NCI-H1092 (cell line): ENCODE data around the gene SLC12A6.

ENCODE experiments used
- DNase-seq: peaks from one replicate; lab custom pipeline; 2025; lab: John Stamatoyannopoulos, UW

SLC12A6 gene

DNA sequence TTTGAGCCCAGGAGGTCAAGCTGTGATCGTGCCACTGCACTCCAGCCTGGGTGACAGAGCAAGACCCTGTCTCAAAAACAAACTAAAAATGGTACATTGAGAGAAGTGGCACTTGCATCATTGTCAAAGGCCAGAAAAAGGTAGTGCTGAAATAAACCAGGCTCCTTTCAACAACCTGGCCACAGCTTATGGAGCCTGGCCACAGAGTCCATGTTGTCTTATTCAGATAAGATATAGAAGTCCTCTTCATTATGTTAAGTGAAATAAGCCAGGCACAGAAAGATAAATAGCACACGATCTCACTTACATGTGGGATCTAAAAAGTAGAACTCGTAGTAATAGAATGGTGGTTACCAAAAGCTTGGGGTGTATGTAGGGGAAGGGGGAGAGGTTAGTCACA, 78.0 kb downstream of the SLC12A6 start:
- no peak for DNase-seq

DNA sequence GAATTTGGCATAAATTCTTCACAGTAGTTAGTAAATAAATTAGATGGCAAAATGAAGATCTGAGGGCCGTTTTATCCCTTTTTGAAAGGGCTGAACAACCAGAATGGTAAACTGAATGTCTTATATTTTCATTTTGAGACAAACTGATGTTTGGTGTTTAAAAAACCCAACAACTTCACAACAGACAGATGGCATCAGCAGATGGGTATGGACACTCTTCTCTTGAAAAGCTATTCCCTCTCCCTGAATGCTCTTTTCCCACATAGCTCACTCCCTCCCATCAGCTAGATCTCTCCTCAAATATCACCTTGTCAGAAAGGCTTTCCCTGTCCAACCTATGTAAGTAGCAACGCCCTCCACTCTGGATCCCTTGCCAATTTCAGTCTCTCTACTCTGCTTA, 79.4 kb downstream of the SLC12A6 start:
- no peak for DNase-seq

DNA sequence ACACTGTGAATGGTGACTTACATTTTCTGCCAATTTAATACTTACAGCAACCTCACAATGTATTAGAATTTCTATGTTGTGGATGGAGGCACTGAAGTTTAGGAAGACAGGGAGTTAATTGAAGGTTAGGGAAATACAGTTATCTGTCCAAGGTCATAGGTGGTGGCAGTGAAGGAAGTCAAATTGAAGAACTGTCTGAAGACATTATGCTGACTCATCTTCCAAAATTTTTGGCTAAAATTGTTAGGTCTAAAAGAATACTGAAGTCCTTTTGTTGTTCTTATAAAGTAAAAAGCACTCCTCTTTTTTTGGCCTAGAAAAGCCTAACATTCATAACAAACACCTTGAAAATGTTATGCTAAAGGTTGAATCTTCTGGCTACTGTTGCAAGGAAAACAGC, 85.0 kb downstream of the SLC12A6 start:
- DNase-seq: no peak

GRCh38 chr15:34248190-34248589, 89.4 kb downstream of the SLC12A6 start:
- no peak for DNase-seq

DNA sequence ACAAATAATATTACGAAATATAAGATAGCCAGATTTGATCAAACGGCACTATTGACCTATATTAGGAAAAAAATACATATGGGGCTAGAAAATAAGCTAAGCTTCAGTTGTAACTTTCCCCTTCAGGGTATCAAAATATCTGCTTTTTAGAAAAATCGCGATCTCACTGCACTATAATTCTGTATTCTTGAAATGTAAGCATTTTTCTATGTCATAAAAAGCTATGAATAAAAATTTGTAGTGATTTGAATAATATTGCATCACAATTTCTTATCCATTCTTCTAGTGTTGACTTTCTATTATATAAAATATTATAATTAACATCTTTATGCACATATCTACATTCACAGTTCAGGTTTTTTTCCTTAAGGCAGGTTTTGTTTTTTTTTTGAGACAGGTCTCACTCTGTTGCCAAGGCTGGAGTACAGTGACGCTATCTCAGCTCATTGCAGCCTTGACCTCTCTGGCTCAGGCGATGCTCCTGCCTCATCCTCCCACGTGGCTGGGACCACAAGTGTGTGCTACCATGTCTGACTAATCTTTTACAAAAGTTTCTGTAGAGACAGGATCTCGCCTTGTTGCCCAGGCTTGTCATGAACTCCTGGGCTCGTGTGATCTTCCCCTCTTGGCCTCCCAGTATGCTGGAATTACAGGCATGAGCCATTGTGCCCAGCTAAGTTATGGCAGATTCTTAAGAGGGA, 91.2 kb downstream of the SLC12A6 start:
- DNase-seq: no peak

GRCh38 chr15:34243226-34243625, 94.4 kb downstream of the SLC12A6 start:
- DNase-seq: no peak

GRCh38 chr15:34242331-34242710, 95.3 kb downstream of the SLC12A6 start:
- DNase-seq: no peak

- no peak for DNase-seq
Observed at GRCh38 chr15:34241376-34242330, 95.9 kb downstream of the SLC12A6 start.

DNA sequence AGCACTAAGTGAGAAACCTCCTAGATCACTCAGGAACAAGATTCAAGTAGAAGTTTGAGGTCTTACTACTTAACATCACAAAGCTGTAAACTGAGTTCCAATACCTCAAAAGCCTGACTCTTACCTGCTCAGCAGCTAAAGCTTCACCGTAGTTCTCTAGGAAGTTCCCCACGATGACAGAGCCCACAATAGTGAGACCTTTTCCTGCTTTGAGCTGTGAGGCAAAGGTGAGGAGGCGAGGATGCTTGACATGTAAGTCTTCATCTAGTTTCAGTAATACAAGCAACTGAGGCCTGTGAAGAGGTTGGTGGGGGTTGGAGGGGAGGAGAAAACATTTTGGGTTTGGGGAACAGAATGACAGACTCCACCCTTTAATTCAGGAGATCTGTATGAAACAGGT, 97.0 kb downstream of the SLC12A6 start:
- DNase-seq: no peak

DNA sequence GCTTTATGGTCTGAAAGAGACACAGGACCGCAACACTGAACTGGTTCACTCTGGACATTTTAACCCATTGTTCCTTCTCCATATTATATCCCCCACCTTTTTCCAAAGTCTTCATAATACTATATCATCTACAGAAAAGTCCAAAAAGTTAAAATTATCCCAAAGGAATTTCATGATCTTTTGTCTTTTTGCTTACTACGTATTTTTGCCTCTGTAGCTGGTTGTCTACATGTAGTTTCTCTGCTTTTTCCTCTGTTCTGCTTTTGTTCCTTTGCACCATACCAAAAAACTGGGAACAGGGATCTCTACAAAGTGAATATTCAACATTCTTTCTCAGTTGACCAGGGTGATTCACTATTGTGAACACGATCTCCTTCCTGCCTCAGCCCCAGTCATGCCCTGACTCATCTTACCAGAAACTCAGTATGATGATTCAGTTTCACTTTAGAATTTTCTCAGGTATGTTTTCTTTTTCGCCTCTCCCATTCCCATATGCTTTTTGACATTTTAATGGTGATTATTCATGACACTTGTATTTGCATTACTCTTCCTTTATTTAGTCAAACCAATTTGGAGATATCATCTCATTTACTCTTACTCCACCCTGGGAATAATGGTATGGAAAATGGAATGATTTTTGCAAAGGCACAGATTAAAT, 98.3 kb downstream of the SLC12A6 start:
- DNase-seq: no peak

DNA sequence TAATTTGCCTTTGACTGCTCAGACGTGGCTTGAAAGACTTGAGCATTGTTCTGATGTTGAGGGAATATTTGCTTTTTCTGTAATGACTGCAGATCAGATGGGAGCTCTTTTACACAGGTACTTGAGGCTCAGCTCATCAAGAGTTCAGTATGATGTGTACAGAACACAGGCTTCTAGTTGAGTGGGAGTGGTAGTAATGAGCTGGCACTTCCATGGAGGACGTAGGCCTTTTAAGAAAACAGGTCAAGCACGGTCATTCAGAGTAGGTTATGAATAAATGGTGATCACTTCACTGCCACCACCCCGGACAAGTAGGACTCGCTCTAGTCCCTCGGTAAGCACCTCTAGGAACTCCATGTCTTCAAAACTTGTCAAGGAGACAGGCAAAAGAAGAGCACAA, 104.0 kb downstream of the SLC12A6 start:
- DNase-seq: peak; percentile 40

DNA sequence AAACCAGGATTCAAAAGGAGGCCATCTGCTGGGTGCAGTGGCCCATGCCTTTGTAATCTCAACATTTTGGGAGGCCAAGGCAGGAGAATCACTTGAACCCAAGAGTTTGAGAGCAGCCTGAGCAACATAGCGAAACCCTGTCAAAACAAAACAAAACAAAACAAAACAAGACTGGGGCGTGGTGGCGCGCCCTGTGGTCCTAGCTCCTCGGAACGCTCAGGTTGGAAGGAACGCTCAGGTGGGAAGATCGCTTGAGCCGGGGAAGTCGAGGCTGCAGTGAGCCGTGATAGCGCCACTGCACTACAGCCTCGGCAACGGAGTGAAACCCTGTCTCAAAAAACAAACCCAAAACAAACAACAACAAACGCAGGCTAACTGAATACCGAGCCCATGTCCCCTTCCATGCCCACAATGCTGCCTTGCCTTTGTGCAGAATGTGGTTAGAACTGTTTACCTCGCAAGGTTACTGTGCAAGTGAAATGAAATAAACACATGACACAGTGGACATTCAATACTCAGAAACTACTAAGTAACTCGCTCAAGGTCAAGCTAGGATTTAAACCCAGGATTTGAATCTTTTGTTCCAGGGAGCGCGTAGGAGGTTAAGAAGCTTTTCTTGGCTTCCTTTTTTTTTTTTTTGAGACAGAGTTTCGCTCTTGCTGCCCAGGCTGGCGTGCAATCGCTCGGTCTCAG, 113.5 kb downstream of the SLC12A6 start:
- DNase-seq: no peak

- no peak for DNase-seq
Observed at GRCh38 chr15:34217587-34218225, 119.9 kb downstream of the SLC12A6 start.

DNA sequence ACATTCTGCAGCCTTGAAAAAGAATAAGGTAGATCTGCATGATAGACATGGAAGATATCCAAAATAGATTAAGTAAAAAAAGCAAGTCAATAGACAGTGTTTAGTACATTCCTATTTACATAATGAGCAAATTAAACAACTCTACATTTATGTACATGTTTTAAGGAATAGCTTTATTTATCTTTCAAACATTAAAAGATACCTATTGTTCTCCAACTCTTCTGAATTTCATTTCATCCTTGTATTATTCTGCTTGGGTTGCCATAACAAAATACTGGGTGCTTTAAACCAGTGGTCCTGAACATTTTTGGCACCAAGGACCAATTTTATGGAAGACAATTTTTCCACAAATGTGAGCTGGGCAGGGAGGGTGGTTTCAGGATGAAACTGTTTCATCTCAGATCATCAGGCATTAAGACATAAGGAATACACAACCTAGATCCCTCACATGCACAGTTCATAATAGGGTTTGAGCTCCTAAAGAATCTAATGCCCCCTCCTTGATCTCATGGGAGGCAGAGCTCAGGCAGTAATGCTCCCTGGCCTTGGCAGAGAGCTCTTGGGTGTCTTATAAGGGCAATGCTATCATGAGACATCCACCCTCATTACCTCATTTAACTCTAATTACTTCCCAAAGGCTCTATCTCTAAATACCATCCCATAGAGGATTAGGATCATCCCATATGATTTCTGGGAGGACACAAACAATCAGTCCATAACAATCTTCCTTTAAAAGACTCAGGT, 120.9 kb downstream of the SLC12A6 start:
- DNase-seq: no peak

DNA sequence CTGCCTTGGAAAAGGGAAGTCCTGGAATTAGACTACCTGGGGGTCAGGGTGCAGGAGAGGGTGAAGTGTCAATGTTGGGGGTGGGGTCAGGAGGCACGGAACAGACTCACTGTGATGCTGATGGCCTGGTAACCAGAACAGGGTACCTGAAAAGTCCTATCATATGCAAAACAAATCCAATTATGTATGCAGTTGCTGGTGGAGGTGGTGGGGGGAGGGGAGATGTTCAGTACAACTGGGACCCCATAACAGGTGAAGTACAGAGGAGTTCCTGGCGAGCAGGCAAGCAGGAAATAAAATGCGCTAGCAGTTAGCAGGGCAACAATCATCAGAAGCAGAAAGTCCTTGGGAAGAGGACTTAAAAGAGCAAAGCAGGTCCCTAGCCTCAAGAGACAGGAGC, 123.4 kb downstream of the SLC12A6 start:
- no peak for DNase-seq

- no peak for DNase-seq
Observed at GRCh38 chr15:34213690-34214089, 123.9 kb downstream of the SLC12A6 start.

GRCh38 chr15:34209421-34210282, 127.9 kb downstream of the SLC12A6 start, which contains the start of gene KATNBL1:
Gene KATNBL1 (minus strand): TSS chr15:34210096. CDS start chr15:34163676, 46,420 bp downstream.
- peak; percentile 91 for DNase-seq

DNA sequence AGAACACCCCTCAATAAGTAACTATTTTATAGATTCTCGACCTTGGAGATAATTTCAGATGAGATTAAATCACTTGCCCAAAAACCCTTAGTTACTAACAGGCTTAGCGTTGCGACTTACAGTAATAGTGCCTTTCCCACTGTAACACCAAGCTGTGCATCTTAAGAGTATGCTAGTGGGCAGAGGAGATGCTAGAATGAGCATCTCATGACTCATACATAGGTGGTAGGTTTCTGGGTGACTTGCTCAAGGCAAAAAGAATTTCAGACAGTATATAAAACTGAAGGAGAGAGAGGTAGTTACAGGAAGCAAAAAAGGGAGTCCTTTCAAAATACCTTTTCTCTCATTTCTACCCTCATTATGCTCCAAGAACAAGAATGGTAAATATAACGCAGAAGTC, 131.6 kb downstream of the SLC12A6 start:
- DNase-seq: no peak

DNA sequence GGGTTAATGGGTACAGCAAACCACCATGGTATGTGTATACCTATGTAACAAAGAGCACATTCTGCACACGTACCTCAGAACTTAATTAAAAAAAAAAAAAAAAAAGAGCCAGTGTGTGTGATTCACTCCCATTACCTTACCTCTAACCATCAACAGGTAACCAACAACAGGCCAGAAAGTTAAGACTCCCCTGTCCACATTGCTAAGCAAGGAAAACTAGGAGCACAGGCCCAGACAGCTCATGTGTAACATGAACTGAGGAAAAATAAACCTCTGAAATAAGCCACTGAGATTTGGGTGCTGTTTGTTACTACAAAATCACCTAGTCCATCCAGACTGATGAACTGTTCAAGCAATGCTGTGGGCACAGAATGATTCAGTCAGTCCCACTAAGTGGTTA, 133.6 kb downstream of the SLC12A6 start:
- DNase-seq: no peak

DNA sequence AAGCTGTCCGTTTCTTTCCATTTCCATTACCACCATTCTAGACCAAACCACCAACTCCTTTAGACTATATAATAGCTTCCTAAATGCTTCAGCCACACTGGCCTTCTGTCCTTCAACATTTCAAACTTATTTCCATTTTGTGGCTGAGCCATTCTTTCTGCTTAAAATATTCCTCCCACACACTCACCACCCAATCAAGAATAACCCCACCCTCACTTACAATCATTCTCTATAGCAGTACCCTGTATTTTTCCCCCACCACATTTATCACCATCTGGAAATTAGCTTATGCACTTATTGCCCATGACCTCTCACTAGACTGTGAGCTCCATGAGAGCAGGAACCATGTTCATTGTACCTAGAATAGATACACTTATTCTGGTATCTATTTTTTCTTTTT, 134.3 kb downstream of the SLC12A6 start:
- no peak for DNase-seq
